OCI-LY7 (cell line): ENCODE data around the gene AARS2. TPM values are rescaled to one million over a fixed set of nuclear protein-coding genes. Genes with fewer than 3 reads are reported as not detected.

ENCODE experiments used
- BruUV-seq: library from RNA; stranded (reverse); fragments of 400-500 nt; replicated peaks from 2 replicates; lab custom pipeline; 2021; lab: Mats Ljungman, UMichigan
- CTCF ChIA-PET: fragments of 300-600 bp; sonication (Branson Sonifier 250); formaldehyde crosslinking; loops from one replicate; lab custom pipeline; 2022; ENCODE audit warnings: antibody characterized with exemption; ENCODE audit not compliant: unreplicated experiment; lab: Charles Lee
- POLR2A ChIA-PET: fragments of 300-600 bp; sonication (Branson Sonifier 250); formaldehyde crosslinking; loops from one replicate; lab custom pipeline; 2022; ENCODE audit warnings: antibody characterized with exemption; lab: Charles Lee
- DNase-seq: peaks from one replicate; pipeline ENCODE4 v3.0.0-alpha.2; 2015; ENCODE audit warnings: low spot score
- H2AFZ ChIP-seq: fragments of 200-600 bp; sonication (generic), shearing (Covaris generic); 2 replicates; pipeline ENCODE4 v1.6.1; 2014; ENCODE audit warnings: mild to moderate bottlenecking, antibody characterized with exemption, low read length, moderate library complexity
- H3K27ac ChIP-seq: fragments of 200-600 bp; sonication (generic); 2 replicates; pipeline ENCODE4 v1.5.1; 2014; ENCODE audit warnings: mixed run types, low read depth, mild to moderate bottlenecking, moderate library complexity, low read length, inconsistent platforms; ENCODE audit not compliant: poor library complexity, severe bottlenecking
- H3K36me3 ChIP-seq: fragments of 200-600 bp; sonication (generic); 2 replicates; pipeline ENCODE4 v1.6.1; 2014; ENCODE audit warnings: mild to moderate bottlenecking, antibody characterized with exemption, low read length, moderate library complexity, mixed read lengths; ENCODE audit not compliant: insufficient read depth
- H3K4me1 ChIP-seq: fragments of 200-600 bp; sonication (generic); 2 replicates; pipeline ENCODE4 v1.5.1; 2014; ENCODE audit warnings: mild to moderate bottlenecking, low read length; ENCODE audit not compliant: insufficient read depth, poor library complexity, severe bottlenecking
- H3K4me2 ChIP-seq: fragments of 200-600 bp; sonication (generic); 2 replicates; pipeline ENCODE4 v1.6.1; 2014; ENCODE audit warnings: mild to moderate bottlenecking, low read length
- H3K4me3 ChIP-seq: fragments of 200-600 bp; sonication (generic); 2 replicates; pipeline ENCODE4 v1.5.1; 2014; ENCODE audit warnings: mild to moderate bottlenecking, low read depth, low read length; ENCODE audit not compliant: poor library complexity, severe bottlenecking
- H3K79me2 ChIP-seq: fragments of 200-600 bp; sonication (generic); 2 replicates; pipeline ENCODE4 v1.6.1; 2016; ENCODE audit warnings: low read depth, mild to moderate bottlenecking, low read length, moderate library complexity, mixed read lengths; ENCODE audit not compliant: insufficient read depth
- H3K9me2 ChIP-seq: fragments of 200-600 bp; sonication (generic); 2 replicates; pipeline ENCODE4 v1.6.1; 2016; ENCODE audit warnings: mild to moderate bottlenecking, low read length, mixed read lengths; ENCODE audit not compliant: insufficient read depth
- H3K9me3 ChIP-seq: fragments of 200-600 bp; sonication (generic); 2 replicates; pipeline ENCODE4 v1.6.1; 2014; ENCODE audit warnings: mild to moderate bottlenecking, mixed run types, low read length, mixed read lengths
- H4K20me1 ChIP-seq: fragments of 200-600 bp; sonication (generic); 2 replicates; pipeline ENCODE4 v1.6.1; 2014; ENCODE audit warnings: mild to moderate bottlenecking, antibody characterized with exemption, low read length, moderate library complexity, mixed read lengths; ENCODE audit not compliant: insufficient read depth
- CTCF ChIP-seq: fragments of 200-600 bp; sonication (generic); conservative IDR thresholded peaks from 2 replicates; pipeline ENCODE4 v1.5.1; 2014; ENCODE audit warnings: mild to moderate bottlenecking, antibody characterized with exemption, low read length, moderate library complexity, mixed read lengths
- EZH2phosphoT487 ChIP-seq: fragments of 200-600 bp; sonication (generic); IDR thresholded peaks from 2 replicates; pipeline ENCODE4 v1.6.1; 2018; ENCODE audit warnings: low read depth, borderline replicate concordance, mild to moderate bottlenecking, mixed run types, antibody characterized with exemption, low read length, moderate library complexity, mixed read lengths
- intact Hi-C: fragments of 100-400 bp; cut with micrococcal nuclease; formaldehyde crosslinking; loops from one replicate; pipeline ENCODE4 v1.10.0; 2022; ENCODE audit not compliant: unreplicated experiment
- total RNA-seq, 2 experiments: library from RNA; depleted of rRNA in 1 of 2; stranded (reverse); fragments of >200 nt in 1 of 2; shearing (Covaris generic) in 1 of 2; gene quantifications; 2 replicates each; pipeline ENCODE4 v1.2.3, GENCODE V29; 2014 to 2022

AARS2 gene
- total RNA-seq, 2 experiments from 2014 or later, result 20.7 to 22.0 TPM

- BruUV-seq, result no TSS peak
- Histone ChIP-seq H3K9me3 (no peaks in the 10 kb centered on the region), H3K79me2 (peaks cover 41% of the 10 kb centered on the region), H3K27ac (no peak overlapping the region), H3K9me2 (no peaks in the 10 kb centered on the region), H3K4me2 (no peak overlapping the region), H4K20me1 (no peaks in the 10 kb centered on the region), H2AFZ (no peak overlapping the region), H3K4me1 (peaks cover 67% of the 10 kb centered on the region), H3K36me3 (peaks cover 69% of the 10 kb centered on the region), H3K4me3 (no peak overlapping the region)
- no peak for DNase-seq
- POLR2A ChIA-PET, result no interaction called here
- CTCF ChIA-PET, result no interaction called here
- intact Hi-C loops, result no loop called here
- TF ChIP-seq CTCF, result no peak
- no peak for TF ChIP-seq EZH2phosphoT487
These were observed 53.1 kb downstream of the AARS2 start for GRCh38 chr6:44260011-44260410.

DNA sequence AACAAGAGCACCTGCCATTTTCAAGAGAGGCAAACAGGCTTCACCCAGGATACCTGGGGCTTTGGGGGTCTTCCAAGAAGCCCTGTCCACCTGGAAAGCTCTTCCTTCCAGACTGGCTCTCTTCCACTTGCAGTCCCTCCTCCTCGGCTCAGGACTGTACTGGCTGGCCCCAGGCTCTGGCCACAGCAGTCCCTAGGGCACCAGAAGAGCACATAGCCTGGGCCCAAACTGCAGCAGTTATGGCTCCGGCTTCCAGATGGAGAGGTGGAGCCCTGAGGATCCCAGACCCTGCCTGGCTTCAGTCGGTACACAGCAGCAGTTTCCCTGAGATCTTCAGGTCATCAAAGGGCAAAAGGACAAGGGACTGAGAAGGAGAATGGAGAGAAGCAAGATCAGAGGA, 54.2 kb downstream of the AARS2 start:
- no peak overlapping the region for H3K4me3 ChIP-seq
- no peaks in the 10 kb centered on the region for H3K9me3 ChIP-seq
- TF ChIP-seq CTCF (no peak), EZH2phosphoT487 (no peak)
- intact Hi-C loops, result no loop called here
- no TSS peak for BruUV-seq
- peaks cover 31% of the 10 kb centered on the region for H3K79me2 ChIP-seq
- no peaks in the 10 kb centered on the region for H3K9me2 ChIP-seq
- H3K36me3 ChIP-seq, result peaks cover 80% of the 10 kb centered on the region
- H3K4me2 ChIP-seq, result no peak overlapping the region
- POLR2A ChIA-PET, result no interaction called here
- no peaks in the 10 kb centered on the region for H4K20me1 ChIP-seq
- CTCF ChIA-PET, result no interaction called here
- H3K4me1 ChIP-seq, result peaks cover 77% of the 10 kb centered on the region
- H3K27ac ChIP-seq, result peak overlapping the region; percentile 54
- no peak overlapping the region for H2AFZ ChIP-seq
- DNase-seq, result no peak

- Histone ChIP-seq H3K4me3 (no peak overlapping the region), H4K20me1 (peaks cover under 1% of the 10 kb centered on the region; the same call in 1 of the 2 replicates), H3K4me1 (peaks cover 81% of the 10 kb centered on the region), H3K9me3 (no peaks in the 10 kb centered on the region), H3K27ac (peak overlapping the region; percentile 54), H2AFZ (no peak overlapping the region), H3K79me2 (peaks cover 26% of the 10 kb centered on the region), H3K9me2 (no peaks in the 10 kb centered on the region), H3K36me3 (peaks cover 85% of the 10 kb centered on the region), H3K4me2 (peak overlapping the region; percentile 100)
- TF ChIP-seq CTCF (no peak), EZH2phosphoT487 (no peak)
- no peak for DNase-seq
- BruUV-seq, result TSS peak; percentile 34
- ChIA-PET POLR2A (no interaction called here), CTCF (no interaction called here)
- intact Hi-C loops, result no loop called here
These were observed 54.8 kb downstream of the AARS2 start for GRCh38 chr6:44258325-44258863.
